Hepatocyte (in vitro differentiated cells): ENCODE data around the gene ZNF385B.

Source experiments
- EZH2phosphoT487 ChIP-seq: fragments of 200-600 bp; sonication (generic); IDR thresholded peaks from one replicate; pipeline ENCODE4 v1.6.1; 2018; ENCODE audit warnings: antibody characterized with exemption, mild to moderate bottlenecking, low read depth, moderate library complexity; ENCODE audit not compliant: unreplicated experiment, severe bottlenecking
- TF ChIP-seq, protein P1 (sequence below): fragments of 200-600 bp; sonication (generic); IDR thresholded peaks from 2 replicates; pipeline ENCODE4 v1.5.1; 2016; ENCODE audit warnings: antibody characterized with exemption, mild to moderate bottlenecking; ENCODE audit not compliant: poor library complexity

DNA sequence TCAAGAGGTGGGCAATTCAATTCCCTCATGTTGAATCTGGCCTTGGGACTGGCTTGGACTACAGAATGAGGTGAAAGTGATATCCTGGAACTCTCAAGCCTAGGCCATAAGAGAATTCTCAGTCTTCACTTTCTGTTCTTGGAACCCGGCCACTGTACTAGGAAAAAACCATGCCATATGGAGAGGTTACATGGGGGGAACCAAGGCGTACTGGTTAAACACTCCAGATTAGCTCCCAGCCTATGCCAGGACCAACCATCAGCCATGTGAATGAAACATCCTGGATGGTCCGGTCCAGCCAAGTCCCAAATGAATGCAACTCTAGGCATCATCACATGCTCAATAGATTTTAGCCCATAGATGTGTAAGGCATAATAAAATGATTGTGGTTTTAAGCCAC is 56.4 kb downstream of the ZNF385B start:
- TF ChIP-seq, protein P1, sequence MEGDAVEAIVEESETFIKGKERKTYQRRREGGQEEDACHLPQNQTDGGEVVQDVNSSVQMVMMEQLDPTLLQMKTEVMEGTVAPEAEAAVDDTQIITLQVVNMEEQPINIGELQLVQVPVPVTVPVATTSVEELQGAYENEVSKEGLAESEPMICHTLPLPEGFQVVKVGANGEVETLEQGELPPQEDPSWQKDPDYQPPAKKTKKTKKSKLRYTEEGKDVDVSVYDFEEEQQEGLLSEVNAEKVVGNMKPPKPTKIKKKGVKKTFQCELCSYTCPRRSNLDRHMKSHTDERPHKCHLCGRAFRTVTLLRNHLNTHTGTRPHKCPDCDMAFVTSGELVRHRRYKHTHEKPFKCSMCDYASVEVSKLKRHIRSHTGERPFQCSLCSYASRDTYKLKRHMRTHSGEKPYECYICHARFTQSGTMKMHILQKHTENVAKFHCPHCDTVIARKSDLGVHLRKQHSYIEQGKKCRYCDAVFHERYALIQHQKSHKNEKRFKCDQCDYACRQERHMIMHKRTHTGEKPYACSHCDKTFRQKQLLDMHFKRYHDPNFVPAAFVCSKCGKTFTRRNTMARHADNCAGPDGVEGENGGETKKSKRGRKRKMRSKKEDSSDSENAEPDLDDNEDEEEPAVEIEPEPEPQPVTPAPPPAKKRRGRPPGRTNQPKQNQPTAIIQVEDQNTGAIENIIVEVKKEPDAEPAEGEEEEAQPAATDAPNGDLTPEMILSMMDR: no peak
- TF ChIP-seq EZH2phosphoT487: no peak
